GM13976 (cell line): Measurements from ENCODE around the gene IFI27.
A peak's percentile ranks its signal among the peaks of the same experiment; 100 is the strongest.

Experiments
- DNase-seq: peaks from one replicate; pipeline ENCODE4 v3.0.0; 2012; ENCODE audit warnings: low spot score
- CTCF ChIP-seq: IDR thresholded peaks from 2 replicates; pipeline ENCODE4 v1.5.1; 2012; ENCODE audit warnings: borderline replicate concordance, mild to moderate bottlenecking; ENCODE audit not compliant: insufficient read depth; ENCODE audit errors: extremely low read depth, missing control alignments, control extremely low read depth
- in situ Hi-C: fragments of 300-500 bp; cut with MboI; formaldehyde crosslinking; loops from one replicate; pipeline ENCODE4 v1.12.0; 2022; ENCODE audit warnings: low sequenced_read_pairs, mixed read lengths, inconsistent platforms; ENCODE audit not compliant: unreplicated experiment

Gene IFI27

GRCh38 chr14:94135476-94135875 is 24.9 kb downstream of the IFI27 start:
- no peak for DNase-seq
- TF ChIP-seq CTCF: no peak
- in situ Hi-C loops: loop anchor here (10.0 kb wide), 1 partner anchor 101 kb away; no protein-coding TSS in a partner anchor

- in situ Hi-C loops: loop anchor here (10.0 kb wide), 1 partner anchor 102 kb away; no protein-coding TSS in a partner anchor
- peak; percentile 73 for DNase-seq
- peak; percentile 94 for TF ChIP-seq CTCF
Observed at GRCh38 chr14:94136575-94137331, 26.2 kb downstream of the IFI27 start.

DNA sequence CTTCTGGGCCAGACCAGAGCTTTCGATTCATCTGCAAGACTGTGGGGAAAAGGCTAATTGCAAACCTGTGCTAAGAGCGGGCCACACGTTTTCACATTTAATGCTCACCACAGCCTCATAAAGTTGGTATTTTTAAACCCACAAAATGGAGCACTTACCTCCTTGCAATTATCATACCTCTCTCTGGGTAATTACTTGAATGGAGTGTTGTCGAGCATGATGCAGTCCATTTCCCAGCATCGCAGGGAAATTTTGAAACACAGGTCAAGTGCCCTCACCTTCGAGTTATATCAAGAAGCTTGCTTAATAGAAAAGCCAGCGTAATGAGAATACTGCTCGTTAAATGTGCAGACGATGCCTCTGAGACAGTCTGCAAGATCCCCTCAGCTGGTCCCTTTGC is 27.7 kb downstream of the IFI27 start:
- no peak for DNase-seq
- TF ChIP-seq CTCF: no peak
- in situ Hi-C loops: loop anchor here (10.0 kb wide), 1 partner anchor 103 kb away; no protein-coding TSS in a partner anchor

DNA sequence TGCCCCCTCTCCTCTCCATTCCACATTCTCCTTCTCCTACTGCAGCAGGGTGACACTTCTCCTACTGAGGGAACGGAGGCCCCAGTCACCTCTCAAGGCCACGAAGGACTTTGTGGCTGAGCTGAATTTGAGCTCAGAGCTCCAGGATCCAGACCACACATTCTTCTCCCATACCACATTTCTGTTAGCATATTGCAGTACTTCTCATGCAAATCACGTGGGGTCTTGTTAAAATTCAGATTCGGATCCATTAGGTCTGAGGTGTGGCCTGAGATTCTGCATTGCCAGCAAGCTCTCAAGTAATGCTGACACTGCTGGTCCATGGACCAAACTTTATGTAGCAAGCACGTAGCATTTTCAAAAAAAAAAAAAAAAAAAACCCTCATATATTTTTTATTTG is 28.5 kb downstream of the IFI27 start:
- no peak for TF ChIP-seq CTCF
- in situ Hi-C loops: loop anchor here (10.0 kb wide), 1 partner anchor 104 kb away; no protein-coding TSS in a partner anchor

GRCh38 chr14:94139421-94139820 is 28.9 kb downstream of the IFI27 start:
- TF ChIP-seq CTCF: no peak
- no peak for DNase-seq
- in situ Hi-C loops: loop anchor here (10.0 kb wide), 1 partner anchor 105 kb away; no protein-coding TSS in a partner anchor

More for the DNA sequence above, 28.5 kb downstream of the IFI27 start:
- no peak for DNase-seq

- in situ Hi-C loops: no loop called here
- no peak for DNase-seq
- TF ChIP-seq CTCF: no peak
Observed at GRCh38 chr14:94142247-94142646, 31.7 kb downstream of the IFI27 start.
